Stromal cell of bone marrow (primary cell): ENCODE data around the gene SIPA1L2.

Source experiments
- DNase-seq: peaks from one replicate; pipeline ENCODE4 v3.0.0-alpha.2; 2012; ENCODE audit warnings: low read depth

The SIPA1L2 gene

GRCh38 chr1:232589111-232589811 is 40.7 kb downstream of the SIPA1L2 start:
- no peak for DNase-seq

GRCh38 chr1:232587141-232588008 is 42.6 kb downstream of the SIPA1L2 start:
- DNase-seq = no peak

GRCh38 chr1:232586679-232587078 is 43.3 kb downstream of the SIPA1L2 start:
- DNase-seq = no peak

GRCh38 chr1:232585486-232585885 is 44.4 kb downstream of the SIPA1L2 start:
- no peak for DNase-seq

GRCh38 chr1:232581932-232582331 is 48.0 kb downstream of the SIPA1L2 start:
- no peak for DNase-seq
